Non-pigmented ciliary epithelial cell (primary cell): ENCODE measurements around the gene CEP83.
A peak's percentile ranks its signal among the peaks of the same experiment; 100 is the strongest.

ENCODE experiments used
- DNase-seq: peaks from one replicate; pipeline ENCODE4 v3.0.0-alpha.2; 2010; ENCODE audit warnings: low read depth

Gene CEP83

DNA sequence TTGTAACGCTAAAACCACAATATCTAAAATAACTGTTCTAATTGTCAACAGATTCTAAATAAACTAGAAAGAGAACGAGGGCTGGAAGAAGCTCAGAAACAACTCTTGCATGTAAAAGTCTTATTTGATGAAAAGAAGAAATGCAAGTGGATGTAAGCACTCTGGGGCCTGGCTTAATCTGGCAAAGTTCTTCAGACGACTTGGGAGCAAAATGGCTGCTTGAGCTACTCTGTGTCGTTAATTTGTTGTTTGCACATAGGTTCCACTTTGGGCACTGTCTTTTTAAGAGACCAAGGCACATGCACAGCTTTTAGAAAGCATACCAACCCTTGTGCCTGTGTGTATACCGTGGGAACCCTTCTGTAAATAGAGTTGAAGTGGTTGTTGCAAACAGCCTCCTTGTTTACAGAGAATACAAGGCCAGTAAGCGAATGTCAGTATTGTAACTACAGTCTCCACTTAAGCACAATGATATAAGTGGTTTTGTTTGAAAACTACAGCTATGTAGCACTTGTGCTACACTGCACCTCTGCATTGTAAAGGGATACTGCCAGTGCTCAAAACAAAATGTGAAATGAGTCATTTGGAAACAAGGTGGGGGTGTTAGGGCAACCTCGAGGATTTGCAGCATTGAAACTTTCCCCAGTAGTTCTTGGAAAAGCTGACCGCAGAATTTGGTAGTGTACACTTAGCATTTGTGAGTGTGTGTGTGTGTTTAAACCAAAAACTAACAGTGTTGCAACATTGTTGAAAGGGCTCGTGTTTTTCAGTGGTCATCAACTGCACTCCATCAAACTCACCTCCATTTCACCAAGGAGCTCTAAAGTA is 154.3 kb downstream of the CEP83 start:
- peak; percentile 59 for DNase-seq

DNA sequence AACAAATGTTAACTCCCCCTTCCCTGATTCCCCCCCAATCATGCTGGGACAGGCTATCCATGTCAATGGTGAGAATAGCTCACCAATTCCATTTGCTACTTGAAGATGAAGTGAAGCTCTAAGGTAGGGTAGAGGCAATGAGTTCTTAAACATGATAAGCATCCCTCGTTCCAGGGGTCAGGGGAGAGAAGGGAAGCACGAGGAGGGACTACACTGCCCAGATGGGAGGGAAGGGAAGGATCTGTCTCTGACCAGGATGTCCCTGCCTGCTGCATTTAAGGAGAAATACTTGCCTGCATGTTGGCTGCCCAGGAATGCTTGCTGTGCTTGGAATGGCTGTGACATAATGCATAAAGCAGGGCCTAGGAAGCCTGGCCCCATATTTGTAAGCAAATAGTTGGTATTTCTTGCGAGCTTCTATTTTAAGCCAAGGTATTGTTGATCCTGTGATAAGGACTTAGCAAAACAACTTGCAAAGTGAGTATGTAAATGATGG is 155.1 kb downstream of the CEP83 start:
- DNase-seq, result peak; percentile 70

DNA sequence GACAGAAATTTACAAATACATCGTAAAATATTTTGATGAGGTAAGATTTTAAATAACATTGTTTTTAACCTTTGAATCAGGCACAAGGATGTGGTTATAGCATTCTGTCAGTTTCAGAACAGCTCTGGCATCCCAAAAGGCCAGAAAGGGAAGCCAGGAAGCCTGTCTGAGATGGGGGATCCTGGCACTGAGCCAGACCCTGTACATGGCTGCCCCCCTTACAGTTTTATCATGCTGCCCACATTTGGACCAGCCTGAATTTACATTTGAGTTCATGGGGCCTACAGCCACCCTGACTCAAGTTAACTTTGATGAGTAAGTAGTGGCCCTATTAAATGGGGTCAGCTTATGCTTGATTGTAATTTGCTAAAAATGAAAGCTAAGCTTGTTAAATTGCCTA is 155.7 kb downstream of the CEP83 start:
- DNase-seq, result no peak

DNA sequence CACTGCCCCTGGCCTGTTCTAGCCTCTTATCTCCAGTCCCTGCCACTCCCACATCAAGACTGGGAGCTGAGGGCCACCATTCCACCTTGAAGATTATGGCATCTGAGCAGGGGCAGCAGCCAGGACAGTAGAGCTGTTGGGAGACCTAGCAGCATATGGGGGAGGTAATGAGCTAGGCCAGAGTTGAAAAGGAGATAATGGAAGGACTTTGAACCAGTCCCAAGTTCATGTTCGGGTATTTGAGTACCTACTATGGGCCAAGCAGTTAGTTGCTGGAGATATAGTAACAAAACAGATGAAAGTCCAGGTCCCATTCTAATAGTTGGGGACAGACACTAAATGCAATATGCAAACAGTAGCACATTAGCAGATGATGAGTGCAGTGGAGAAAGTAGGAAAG is 159.8 kb downstream of the CEP83 start:
- DNase-seq, result no peak

DNA sequence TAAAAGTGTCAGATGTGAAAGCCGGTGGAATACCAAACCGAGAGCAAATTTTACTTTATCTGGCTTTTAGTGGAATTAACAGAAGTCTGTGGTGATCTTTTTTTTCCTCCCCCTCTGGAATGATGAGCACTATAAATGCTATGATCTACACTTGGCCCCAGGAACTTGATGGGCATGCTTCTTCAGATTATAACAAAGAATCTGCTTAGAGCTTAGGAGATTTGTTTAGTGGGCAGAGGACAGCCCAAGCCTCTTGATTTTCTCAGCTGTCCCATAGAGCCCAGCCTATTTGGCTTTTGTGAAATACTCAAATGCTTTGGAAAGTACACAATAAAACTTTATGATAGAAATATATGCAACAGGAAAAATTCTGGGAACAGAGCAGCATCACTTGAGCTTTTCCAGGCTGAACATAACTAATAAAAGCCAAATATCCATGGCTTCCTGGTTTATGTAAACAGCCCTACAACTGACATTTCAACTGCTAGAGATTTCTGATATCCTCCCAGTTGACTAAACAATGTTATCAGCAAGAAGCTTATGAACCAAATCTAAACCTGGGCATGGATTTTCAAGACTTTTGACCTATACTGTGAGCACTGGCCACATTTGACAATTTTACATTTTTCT is 161.7 kb downstream of the CEP83 start:
- no peak for DNase-seq

DNA sequence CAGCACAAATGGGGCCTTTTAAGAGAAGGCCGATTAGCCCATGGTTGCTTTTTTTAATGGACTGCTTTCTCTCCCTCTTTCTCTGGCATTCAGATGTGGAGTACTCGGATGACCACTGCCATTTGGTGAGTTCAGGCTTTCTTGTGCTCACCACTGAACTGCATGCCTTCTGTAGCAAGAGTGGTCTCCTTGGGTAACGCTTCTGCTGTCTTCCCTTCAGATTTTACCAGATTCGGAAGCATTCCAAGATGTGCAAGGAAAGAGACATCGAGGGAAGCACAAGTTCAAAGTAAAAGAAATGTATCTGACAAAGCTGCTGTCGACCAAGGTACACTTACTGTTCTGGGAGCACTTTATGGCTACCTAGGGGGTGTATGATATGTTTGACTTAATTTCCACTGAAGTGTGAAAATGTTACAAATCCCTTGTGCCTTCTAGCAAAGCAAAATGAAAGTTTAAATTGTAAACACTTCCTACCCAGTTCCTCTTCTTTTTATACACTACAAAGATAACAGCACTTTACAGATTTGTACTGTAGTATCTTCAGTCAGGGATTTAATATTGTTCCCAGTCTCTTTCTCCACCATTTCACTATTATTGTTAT is 162.5 kb downstream of the CEP83 start:
- no peak for DNase-seq

DNA sequence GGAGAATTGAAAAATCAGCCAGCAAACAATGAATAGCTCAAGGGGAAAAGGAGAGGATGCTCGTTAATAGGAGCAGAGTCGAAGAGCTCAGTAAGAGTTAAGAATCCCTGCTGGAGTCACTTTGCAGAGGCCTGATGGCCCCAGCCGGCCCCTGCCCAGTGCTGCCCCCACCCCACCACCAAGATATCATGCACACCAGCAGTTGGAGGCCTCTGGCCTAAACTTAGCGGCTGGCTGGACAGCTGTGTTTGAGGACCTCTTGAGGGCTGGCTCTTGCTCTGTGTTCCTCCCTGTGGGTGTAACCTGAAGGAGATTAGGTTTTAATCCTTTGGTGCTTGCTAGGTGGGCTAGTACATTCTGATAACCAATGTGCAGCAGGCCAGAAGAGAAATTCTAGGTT is 169.3 kb downstream of the CEP83 start:
- DNase-seq, result no peak

DNA sequence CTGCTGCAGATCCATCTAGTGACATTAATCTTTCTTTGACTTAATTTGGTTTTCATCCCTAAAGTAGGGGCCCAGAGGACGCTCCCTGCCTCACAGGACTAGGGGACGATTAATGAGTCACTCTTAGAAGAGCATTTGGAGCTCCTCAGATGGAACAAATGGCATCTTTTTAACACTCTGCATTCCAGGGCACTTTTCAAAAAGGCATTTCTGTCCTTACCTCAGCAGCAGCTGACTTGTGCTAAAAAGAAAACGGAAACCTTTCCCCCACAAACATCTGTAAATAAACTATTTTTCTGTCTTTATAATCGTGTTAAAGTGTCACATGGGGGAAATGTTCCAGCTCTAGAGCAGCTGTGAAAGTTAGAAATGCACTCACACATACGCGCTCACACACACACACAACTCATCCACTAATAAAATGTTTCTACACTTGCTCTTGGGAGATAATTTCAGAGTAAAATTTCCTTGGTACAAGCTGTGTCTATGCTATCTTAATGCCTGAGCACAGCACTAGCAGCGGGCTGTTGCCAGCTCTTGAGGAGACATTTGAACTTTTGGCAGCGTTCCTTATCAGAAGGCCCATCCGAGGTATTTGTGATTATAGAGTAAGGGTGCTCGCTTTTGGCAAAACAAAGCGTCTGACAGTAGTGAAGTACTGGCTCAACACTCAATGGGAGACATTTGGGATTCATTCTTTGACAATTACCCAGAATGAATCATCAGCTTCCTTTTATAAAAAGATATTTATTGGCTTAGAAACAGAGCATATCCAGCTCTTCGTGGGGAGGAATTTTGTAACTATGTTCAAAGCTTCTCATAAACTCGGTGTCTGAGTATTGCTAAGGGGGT is 170.0 kb downstream of the CEP83 start:
- DNase-seq, result peak; percentile 44

DNA sequence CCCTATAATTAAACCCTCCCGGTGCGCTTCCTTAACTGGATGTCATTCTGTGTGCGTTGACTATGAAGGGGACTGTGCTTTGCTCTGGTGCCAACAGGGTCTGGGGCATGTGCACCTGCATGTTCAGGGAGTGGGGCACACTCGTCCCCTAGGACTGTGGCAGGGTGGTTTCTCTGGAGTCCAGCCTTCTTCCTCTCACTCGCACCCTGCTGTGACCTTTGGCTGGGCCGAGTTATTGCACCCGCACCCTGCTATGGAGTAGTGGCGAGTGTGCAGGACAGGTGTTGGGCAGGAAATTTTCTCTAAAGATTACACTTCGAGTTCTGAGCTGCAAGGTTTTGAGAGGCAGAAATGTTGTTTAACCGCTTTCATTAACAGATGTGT is 172.4 kb downstream of the CEP83 start:
- DNase-seq, result no peak

DNA sequence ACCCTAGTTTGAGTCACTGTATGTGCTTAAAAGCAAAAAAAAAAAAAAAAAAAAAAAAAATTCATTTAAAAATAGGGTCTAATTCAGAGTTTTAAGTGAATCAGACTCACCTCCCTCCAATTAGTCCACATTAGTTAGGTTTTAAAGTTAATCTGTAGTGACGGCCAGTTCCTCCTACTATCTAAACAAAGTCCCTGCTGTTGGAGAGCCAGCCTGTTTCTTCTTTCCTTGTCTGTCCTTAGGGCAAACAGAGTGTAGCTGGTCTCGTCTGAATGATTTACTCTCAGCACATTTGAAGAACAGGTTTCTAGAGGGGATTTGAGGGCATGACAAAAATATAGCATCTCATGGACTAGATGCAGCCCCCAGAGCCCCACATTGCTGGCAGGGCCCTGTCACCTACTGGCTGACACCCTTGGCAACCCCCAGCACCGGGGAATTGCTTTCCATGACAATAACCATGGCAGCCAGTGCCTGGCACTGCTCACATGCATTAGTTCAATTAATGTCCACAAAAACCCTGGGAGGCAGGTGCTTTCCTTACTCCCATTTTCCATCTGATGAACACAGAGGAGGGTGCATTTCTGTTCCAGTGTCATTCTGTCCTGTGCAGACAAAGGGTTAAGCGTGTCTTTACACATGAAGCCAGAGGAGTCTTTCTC is 173.0 kb downstream of the CEP83 start:
- no peak for DNase-seq

DNA sequence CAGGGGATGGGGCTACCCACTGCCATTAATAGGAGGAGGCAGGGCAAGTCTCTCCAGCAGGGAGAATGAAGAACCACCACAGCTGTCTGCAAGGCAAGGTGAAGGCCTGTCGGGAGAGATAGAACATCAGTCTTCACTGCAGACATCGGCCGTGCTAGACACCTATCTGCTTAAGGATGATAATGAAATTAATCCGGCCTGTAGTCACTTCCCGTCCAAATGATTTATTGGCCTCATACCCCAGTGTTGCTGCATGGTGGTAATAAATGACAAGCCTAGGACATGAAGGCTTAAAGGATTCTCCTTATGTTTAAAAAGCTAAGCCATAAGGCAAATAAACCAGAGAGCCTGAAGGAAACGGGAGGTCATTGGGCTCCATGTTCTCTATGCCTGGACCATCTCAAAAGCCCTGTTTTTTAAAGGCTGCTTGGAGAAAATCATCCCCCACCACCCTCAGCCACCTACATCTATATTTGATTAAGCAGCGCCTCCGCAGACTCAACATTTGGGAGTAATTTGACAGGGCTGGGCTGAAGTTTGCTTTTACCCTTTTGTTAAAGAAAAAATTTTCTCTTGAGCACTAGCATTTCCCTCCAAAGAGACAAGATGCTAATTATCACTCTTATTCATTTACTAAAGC is 173.6 kb downstream of the CEP83 start:
- DNase-seq, result no peak

DNA sequence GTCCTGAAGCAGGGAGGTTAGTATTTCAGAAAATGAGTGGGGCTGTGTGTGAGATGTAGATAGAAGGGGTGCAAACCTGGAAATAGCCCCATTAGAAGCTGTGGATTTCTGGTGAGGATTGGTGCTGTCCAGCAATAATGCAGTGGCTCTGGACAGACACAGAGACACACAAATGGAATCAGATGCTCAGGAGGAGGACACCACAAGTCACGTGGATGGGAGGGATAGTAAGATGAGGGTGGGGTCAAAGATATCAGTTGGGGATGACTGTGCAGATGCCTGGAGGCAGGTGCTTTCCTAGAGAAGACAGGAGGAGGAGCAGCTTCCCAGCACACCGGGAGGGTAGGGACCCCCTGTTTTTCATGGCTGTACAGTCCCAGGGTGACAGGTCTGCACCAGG is 174.8 kb downstream of the CEP83 start:
- DNase-seq, result no peak

DNA sequence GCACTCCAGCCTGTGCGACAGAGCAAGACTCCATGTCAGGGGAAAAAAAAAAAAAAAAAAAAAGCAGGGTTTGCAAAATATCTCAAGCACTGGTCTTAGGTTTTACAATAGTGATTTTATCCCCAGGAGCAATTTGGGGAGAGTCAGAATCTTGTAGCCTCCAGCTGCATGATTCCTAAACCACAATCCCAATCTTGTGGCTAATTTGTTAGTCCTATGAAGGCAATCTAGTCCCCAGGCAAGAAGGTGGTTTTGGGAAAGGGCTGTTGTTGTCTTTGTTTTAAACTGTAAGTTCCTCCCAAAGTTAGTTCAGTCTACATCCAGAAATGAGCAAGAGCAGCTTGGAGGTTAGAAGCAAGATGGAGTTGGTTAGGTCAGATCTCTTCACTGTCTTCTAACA is 175.6 kb downstream of the CEP83 start:
- DNase-seq, result no peak

DNA sequence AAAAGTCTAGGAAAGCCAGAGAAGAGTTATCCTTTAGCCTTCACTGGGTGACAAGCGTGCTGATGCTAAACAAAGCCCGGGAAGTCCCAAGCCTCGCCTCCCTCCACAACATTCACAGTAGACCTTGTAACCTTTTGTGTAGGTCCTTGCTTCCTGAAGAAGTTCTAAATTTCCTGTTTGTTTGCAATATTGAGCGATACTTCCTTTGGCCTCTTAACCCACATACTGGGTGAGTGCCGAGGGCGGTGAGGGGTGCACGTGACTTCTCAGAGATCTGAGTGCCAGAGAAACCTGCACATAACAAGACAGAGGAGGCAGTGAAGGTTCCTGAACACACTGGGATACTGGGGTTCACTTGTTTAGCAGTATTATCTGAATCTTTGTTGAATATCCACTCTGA is 177.0 kb downstream of the CEP83 start:
- no peak for DNase-seq

DNA sequence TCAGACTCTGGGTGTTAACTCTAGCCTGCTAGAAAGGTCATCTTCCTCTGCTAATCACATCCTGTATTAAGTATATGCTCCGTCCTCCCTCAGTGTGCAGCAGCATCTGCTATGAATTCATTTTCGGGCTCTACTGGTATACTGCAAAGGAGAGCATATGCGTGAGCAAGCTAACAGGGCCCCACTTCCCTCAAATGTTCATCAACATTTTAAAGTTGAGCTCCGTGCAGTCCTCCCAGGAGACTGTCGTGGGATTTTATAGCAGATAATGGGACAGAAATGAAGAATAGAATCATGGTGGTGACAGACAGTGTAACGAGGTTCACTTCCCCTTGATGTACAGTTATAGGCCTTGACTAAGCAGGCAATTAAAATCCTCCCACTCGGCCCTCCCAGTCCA is 179.6 kb downstream of the CEP83 start:
- DNase-seq, result no peak

DNA sequence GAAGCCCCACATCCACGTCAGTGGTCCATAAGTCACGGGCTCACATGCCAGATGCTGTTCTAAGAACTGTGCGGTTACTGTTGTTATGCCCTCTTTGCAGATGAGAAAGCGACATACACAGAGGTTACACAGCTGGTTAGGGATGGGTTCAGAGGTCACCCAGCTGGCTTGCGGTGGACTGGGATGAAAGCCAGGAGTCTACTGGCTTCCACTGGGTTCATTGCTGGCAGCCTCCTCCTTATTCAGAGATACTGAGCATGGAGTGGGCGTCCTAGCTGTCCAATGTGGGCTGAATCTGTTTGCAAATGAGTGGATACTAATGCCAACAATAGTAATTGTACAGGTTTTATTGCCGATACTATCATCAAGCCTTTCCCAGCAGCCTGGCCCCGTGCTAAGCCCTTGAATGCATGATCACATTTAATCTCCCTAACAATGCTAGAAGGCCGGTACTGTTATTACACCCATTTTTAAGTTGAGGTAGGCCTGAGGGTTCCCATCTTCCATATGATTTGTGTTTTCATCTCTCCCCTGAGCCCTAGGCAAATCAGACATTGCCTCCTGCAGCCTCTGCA is 182.2 kb downstream of the CEP83 start:
- no peak for DNase-seq

DNA sequence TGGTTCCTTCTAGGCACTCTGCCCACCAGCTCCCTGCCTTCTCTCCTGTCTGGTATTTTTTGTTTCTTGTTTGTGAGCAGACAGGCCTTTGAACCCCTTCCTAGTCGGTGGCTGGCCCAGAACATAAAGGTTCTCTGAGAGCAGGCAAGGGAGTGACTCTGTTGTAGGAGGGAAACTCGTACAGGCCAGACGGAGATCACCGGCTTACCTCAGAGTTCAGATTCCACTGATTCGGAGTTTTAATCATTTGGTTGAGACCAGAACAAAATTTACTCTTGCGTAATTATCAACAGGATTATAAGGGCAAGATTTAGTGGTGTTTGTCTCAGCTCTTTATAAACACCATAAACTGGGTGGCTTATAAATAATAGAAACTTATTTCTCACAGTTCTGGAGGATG is 182.9 kb downstream of the CEP83 start:
- no peak for DNase-seq

DNA sequence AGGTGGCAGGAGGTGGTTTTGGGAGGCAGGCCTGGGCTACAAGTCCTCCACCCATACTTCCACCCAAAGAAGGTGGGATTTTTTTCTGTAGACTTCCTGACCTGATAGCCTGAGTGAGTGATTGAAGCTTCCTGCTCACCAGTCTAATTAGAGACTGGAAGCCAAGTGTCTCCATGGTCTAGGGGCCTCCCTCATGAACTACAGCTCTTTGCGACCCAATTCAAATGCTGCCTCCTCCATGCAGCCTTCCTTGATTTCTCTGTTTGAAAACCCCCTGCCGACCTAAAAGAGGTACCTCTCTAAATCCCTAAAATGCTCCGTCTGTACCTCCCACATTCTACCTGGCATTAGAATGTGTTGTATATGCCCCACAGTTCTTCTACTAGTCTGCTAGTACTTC is 186.4 kb downstream of the CEP83 start:
- DNase-seq, result no peak

DNA sequence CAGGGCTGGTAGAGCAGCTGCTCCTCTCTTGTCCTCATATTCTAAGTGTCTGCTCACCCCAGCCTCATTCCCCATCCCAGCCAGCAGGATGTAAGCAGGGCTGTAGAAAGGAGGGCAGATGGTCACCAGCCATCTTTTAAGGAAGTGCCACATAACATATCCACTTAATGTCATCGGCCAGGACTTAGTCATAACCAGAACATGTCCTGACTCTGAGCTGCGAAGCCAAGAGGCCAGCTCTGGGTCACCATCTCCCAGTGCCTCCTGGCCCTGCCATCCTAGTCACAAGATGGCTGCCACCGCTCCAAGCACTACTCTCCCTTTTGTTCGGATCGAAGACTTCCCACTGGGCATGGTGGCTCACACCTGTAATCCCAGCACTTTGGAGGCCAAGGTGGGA is 187.4 kb downstream of the CEP83 start:
- no peak for DNase-seq

DNA sequence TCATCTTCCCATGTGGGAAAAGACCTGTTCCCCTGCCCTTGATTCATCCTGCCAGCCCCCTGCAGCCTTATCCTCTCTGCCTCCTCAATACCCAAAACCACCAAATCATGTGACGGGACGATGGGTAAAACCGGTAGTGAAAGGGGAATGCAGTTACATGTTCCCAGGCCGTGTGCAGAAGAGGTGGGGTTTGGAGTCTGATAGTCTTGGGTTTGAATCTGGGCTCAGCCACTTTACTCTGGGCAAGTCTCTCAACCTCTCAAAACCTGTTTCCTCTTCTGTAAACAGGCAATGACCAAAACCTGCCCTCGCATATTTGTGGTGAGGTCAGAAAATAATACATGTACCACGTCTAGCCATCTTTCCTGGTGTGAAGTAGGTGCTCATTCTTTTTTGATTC is 188.3 kb downstream of the CEP83 start:
- no peak for DNase-seq
